SKM-1 treated with dmso at 0.1 percent for 144 hours (cell line): ENCODE results near the gene ALG11.
"Not testable (repeated sequence)": the region's sequence is repeated elsewhere in the genome, so short reads cannot be mapped to it uniquely, and the experiment has no call there.

Experiments used
- DNase-seq: peaks from one replicate; lab custom pipeline; 2025; ENCODE audit not compliant: unreplicated experiment; lab: John Stamatoyannopoulos, UW

Gene ALG11

GRCh38 chr13:52026246-52026626, 14.0 kb downstream of the ALG11 start:
- no peak for DNase-seq

- DNase-seq = no peak
These were observed 15.6 kb downstream of the ALG11 start for GRCh38 chr13:52027832-52028231.

GRCh38 chr13:52029569-52029968, 17.4 kb downstream of the ALG11 start:
- DNase-seq = no peak

GRCh38 chr13:52030401-52030800, 18.2 kb downstream of the ALG11 start:
- not testable (repeated sequence) for DNase-seq

GRCh38 chr13:52033039-52033438, 20.8 kb downstream of the ALG11 start:
- DNase-seq = no peak

GRCh38 chr13:52034616-52035226, 22.5 kb downstream of the ALG11 start:
- DNase-seq = no peak

- no peak for DNase-seq
These were observed 23.8 kb downstream of the ALG11 start for GRCh38 chr13:52036037-52036436.

GRCh38 chr13:52043675-52044074, 31.5 kb downstream of the ALG11 start:
- DNase-seq = no peak

- no peak for DNase-seq
These were observed 35.3 kb downstream of the ALG11 start for GRCh38 chr13:52047463-52047862.

GRCh38 chr13:52048516-52048915, 36.3 kb downstream of the ALG11 start:
- no peak for DNase-seq

- DNase-seq = no peak
These were observed 39.2 kb downstream of the ALG11 start for GRCh38 chr13:52051400-52051799.

GRCh38 chr13:52053460-52053859, 41.3 kb downstream of the ALG11 start:
- DNase-seq = no peak

- DNase-seq = not testable (repeated sequence)
These were observed 48.9 kb downstream of the ALG11 start for GRCh38 chr13:52061064-52061463.

- no peak for DNase-seq
These were observed 49.4 kb downstream of the ALG11 start for GRCh38 chr13:52061587-52061986.

- no peak for DNase-seq
These were observed 55.0 kb downstream of the ALG11 start for GRCh38 chr13:52067237-52067636.

GRCh38 chr13:52070929-52071523, 58.8 kb downstream of the ALG11 start:
- peak; percentile 55 for DNase-seq
